Tibial nerve (tissue), 4 donors: ENCODE data around the gene SPON1. TPM values are rescaled to one million over a fixed set of nuclear protein-coding genes. Genes with fewer than 3 reads are reported as not detected.

Experiments
- DNase-seq, 2 donors: peaks; one replicate each; pipeline ENCODE4 v3.0.0-alpha.2; 2019; ENCODE audit warnings: low spot score in 2 of 2
- H3K27ac ChIP-seq, 4 donors: fragments of 200-600 bp; sonication (generic) in 3 of 4; one replicate each; pipeline ENCODE4 v1.5.1; 2017 to 2019; ENCODE audit warnings: mild to moderate bottlenecking in 1 of 4
- H3K27me3 ChIP-seq, 2 donors: fragments of 200-600 bp; sonication (generic) in 1 of 2; one replicate each; pipeline versions ENCODE4 v1.5.1 to v1.6.0; 2017 to 2019
- H3K36me3 ChIP-seq, 3 donors: fragments of 200-600 bp; sonication (generic); one replicate each; pipeline ENCODE4 v1.5.1; 2018 to 2019
- H3K4me1 ChIP-seq, 4 donors: fragments of 200-600 bp; sonication (generic) in 3 of 4; one replicate each; pipeline ENCODE4 v1.5.1; 2017 to 2019
- H3K4me3 ChIP-seq, 4 donors: fragments of 200-600 bp; sonication (generic) in 3 of 4; one replicate each; pipeline ENCODE4 v1.5.1; 2017 to 2019; ENCODE audit warnings: mild to moderate bottlenecking in 1 of 4, moderate library complexity in 1 of 4
- H3K9me3 ChIP-seq, 4 donors: fragments of 200-600 bp; sonication (generic) in 3 of 4; one replicate each; pipeline ENCODE4 v1.5.1; 2017 to 2019
- CTCF ChIP-seq, 5 experiments: fragments of 200-600 bp in 3 of 5; fragments of 450-650 bp in 2 of 5; sonication (generic) in 3 of 5; IDR thresholded peaks; one replicate each; pipeline ENCODE4 v1.5.1; 2016 to 2019; ENCODE audit warnings: antibody characterized with exemption in 5 of 5, mild to moderate bottlenecking in 3 of 5, moderate library complexity in 2 of 5
- EP300 ChIP-seq, 2 donors: sonication (generic); formaldehyde crosslinking; IDR thresholded peaks; one replicate each; pipeline ENCODE4 v1.6.1; 2017; ENCODE audit warnings: antibody characterized with exemption in 2 of 2, mild to moderate bottlenecking in 1 of 2
- POLR2A ChIP-seq, 2 donors: fragments of 450-650 bp; IDR thresholded peaks; one replicate each; pipeline ENCODE4 v1.6.1; 2017; ENCODE audit warnings: antibody characterized with exemption in 2 of 2, mild to moderate bottlenecking in 2 of 2, moderate library complexity in 2 of 2
- WGBS, 2 donors: methylation state at CpG; one replicate each; pipeline ENCODE4 v1.1.5; 2018; 5-methylcytosine and 5-hydroxymethylcytosine counted together
- total RNA-seq, 4 donors: library from RNA; depleted of rRNA; stranded (reverse); fragments of >200 nt; gene quantifications; one replicate each; pipeline ENCODE4 v1.1.0, GENCODE V29; 2016

SPON1 gene
- total RNA-seq, 4 donors from 2014 or later, result 13.5 to 33.9 (median 30.2) TPM

GRCh38 chr11:14261066-14261465 is 298.5 kb downstream of the SPON1 start:
- H3K27ac ChIP-seq, result no peak overlapping the region
- H3K27me3 ChIP-seq, result no peaks in the 10 kb centered on the region
- WGBS, 2 donors, result 63 to 70% methylated on average over 4 of the region's 4 CpGs
- H3K36me3 ChIP-seq, result peaks cover 0 to 12% (median 0%) of the 10 kb centered on the region in 3 donors
- no peak overlapping the region for H3K4me3 ChIP-seq
- peaks cover 0 to 22% (median 0%) of the 10 kb centered on the region in 4 donors for H3K9me3 ChIP-seq
- no peaks in the 10 kb centered on the region for H3K4me1 ChIP-seq
- no peak for DNase-seq
- TF ChIP-seq POLR2A (IDR thresholded peaks at IDR 0.05) (no peak), CTCF (IDR thresholded peaks at IDR 0.05) (no peak)

GRCh38 chr11:14262271-14262846 is 299.8 kb downstream of the SPON1 start:
- no peak for DNase-seq
- Histone ChIP-seq H3K36me3 (peaks cover 0 to 12% (median 0%) of the 10 kb centered on the region in 3 donors), H3K27ac (no peak overlapping the region), H3K4me1 (no peaks in the 10 kb centered on the region), H3K27me3 (no peaks in the 10 kb centered on the region), H3K9me3 (peaks cover 0 to 22% (median 0%) of the 10 kb centered on the region in 4 donors), H3K4me3 (no peak overlapping the region)
- 90 to 92% methylated on average over 8 of the region's 8 CpGs for WGBS, 2 donors
- TF ChIP-seq EP300 (IDR thresholded peaks at IDR 0.05) (no peak), CTCF (IDR thresholded peaks at IDR 0.05) (no peak), POLR2A (IDR thresholded peaks at IDR 0.05) (no peak)

GRCh38 chr11:14264966-14265365 is 302.4 kb downstream of the SPON1 start:
- Histone ChIP-seq H3K4me1 (no peaks in the 10 kb centered on the region), H3K36me3 (peaks cover 0 to 18% (median 0%) of the 10 kb centered on the region in 3 donors), H3K9me3 (peaks cover 0 to 22% (median 0%) of the 10 kb centered on the region in 4 donors), H3K27ac (no peak overlapping the region), H3K27me3 (no peaks in the 10 kb centered on the region), H3K4me3 (no peak overlapping the region)
- DNase-seq, result no peak
- WGBS, 2 donors, result 96 to 100% methylated on average over 2 of the region's 2 CpGs
- TF ChIP-seq CTCF (IDR thresholded peaks at IDR 0.05) (no peak), POLR2A (IDR thresholded peaks at IDR 0.05) (no peak), EP300 (IDR thresholded peaks at IDR 0.05) (no peak)

- TF ChIP-seq POLR2A (IDR thresholded peaks at IDR 0.05) (no peak), CTCF (IDR thresholded peaks at IDR 0.05) (no peak), EP300 (IDR thresholded peaks at IDR 0.05) (no peak)
- DNase-seq, result no peak
- H3K36me3 ChIP-seq, result peaks cover 0 to 18% (median 0%) of the 10 kb centered on the region in 3 donors
- H3K4me3 ChIP-seq, result no peak overlapping the region
- H3K27me3 ChIP-seq, result no peaks in the 10 kb centered on the region
- H3K27ac ChIP-seq, result no peak overlapping the region
- 30 to 45% methylated on average over 1 of the region's 1 CpG for WGBS, 2 donors
- H3K4me1 ChIP-seq, result no peaks in the 10 kb centered on the region
- peaks cover 0 to 22% (median 0%) of the 10 kb centered on the region in 4 donors for H3K9me3 ChIP-seq
These were observed 304.1 kb downstream of the SPON1 start for GRCh38 chr11:14266622-14267021.

GRCh38 chr11:14267861-14268635 is 305.5 kb downstream of the SPON1 start:
- WGBS, 2 donors, result 79 to 80% methylated on average over 6 of the region's 6 CpGs
- Histone ChIP-seq H3K9me3 (peaks cover 0 to 19% (median 0%) of the 10 kb centered on the region in 4 donors), H3K27me3 (no peaks in the 10 kb centered on the region), H3K27ac (no peak overlapping the region), H3K4me1 (no peaks in the 10 kb centered on the region), H3K4me3 (no peak overlapping the region), H3K36me3 (peaks cover 0 to 22% (median 0%) of the 10 kb centered on the region in 3 donors)
- TF ChIP-seq CTCF (IDR thresholded peaks at IDR 0.05) (no peak), POLR2A (IDR thresholded peaks at IDR 0.05) (no peak), EP300 (IDR thresholded peaks at IDR 0.05) (no peak)
- no peak for DNase-seq
